Kidney (tissue), 14 donors: ENCODE results near the gene SLC17A9. TPM values are rescaled to one million over a fixed set of nuclear protein-coding genes. Genes with fewer than 3 reads are reported as not detected.

Experiments used
- DNase-seq, 5 donors: peaks; one replicate each; pipeline ENCODE4 v3.0.0-alpha.2; 2013 to 2020
- FAIRE-seq: peaks from 2 replicates; lab custom pipeline; 2012; peaks lifted over from hg19 to GRCh38; lab: Jason Lieb, UNC
- H3K27ac ChIP-seq, 2 donors: one replicate each; pipeline ENCODE4 v1.7.0; 2013; ENCODE audit warnings: low read depth in 2 of 2, low read length in 2 of 2, inconsistent platforms in 1 of 2
- H3K27me3 ChIP-seq: one replicate; pipeline ENCODE4 v1.7.1; 2013; ENCODE audit warnings: low read length, inconsistent platforms; ENCODE audit not compliant: control insufficient read depth, insufficient read depth
- H3K36me3 ChIP-seq, 3 donors: one replicate each; pipeline versions ENCODE4 v1.7.0 to v1.7.1; 2013; ENCODE audit warnings: low read length in 3 of 3, control low read depth in 1 of 3, inconsistent platforms in 1 of 3; ENCODE audit not compliant: insufficient read depth in 3 of 3, control insufficient read depth in 2 of 3
- H3K4me1 ChIP-seq, 3 donors: one replicate each; pipeline versions ENCODE4 v1.7.0 to v1.7.1; 2013; ENCODE audit warnings: low read length in 3 of 3, inconsistent platforms in 1 of 3, low read depth in 1 of 3; ENCODE audit not compliant: control insufficient read depth in 2 of 3, insufficient read depth in 2 of 3
- H3K4me3 ChIP-seq, 3 donors: one replicate each; pipeline versions ENCODE4 v1.7.0 to v1.8.1; 2013; ENCODE audit warnings: low read length in 3 of 3, control low read depth in 1 of 3, inconsistent platforms in 1 of 3
- H3K9ac ChIP-seq, 3 donors: one replicate each; pipeline versions ENCODE4 v1.7.0 to v1.7.1; 2013; ENCODE audit warnings: low read length in 3 of 3, control low read depth in 1 of 3, inconsistent platforms in 1 of 3
- H3K9me3 ChIP-seq, 3 donors: one replicate each; pipeline versions ENCODE4 v1.7.0 to v1.7.1; 2013; ENCODE audit warnings: low read length in 3 of 3, control low read depth in 1 of 3, inconsistent platforms in 1 of 3; ENCODE audit not compliant: control insufficient read depth in 2 of 3, insufficient read depth in 1 of 3
- CTCF ChIP-seq: IDR thresholded peaks from 3 replicates; pipeline ENCODE4 v1.5.1; 2012; ENCODE audit warnings: mild to moderate bottlenecking, moderate library complexity, borderline replicate concordance; ENCODE audit not compliant: insufficient read depth; ENCODE audit errors: extremely low read depth
- intact Hi-C: fragments of 100-400 bp; cut with DNase I; formaldehyde crosslinking; loops from one replicate; pipeline ENCODE4 v1.11.1; 2022
- polyA plus RNA-seq: library from polyadenylated mRNA; stranded (reverse); fragments of 350-450 nt; fragmentation: Illumina TruSeq; extraction: RNeasy Lipid Tissue Mini Kit (QIAGEN cat#74804); gene quantifications from one replicate; pipeline ENCODE4 v1.2.3, GENCODE V29; 2014; ENCODE audit warnings: low read depth, low replicate concordance; ENCODE audit not compliant: insufficient read depth
- total RNA-seq: library from RNA; stranded (reverse); fragmentation: NEBNext Ultra II Directional; extraction: Animal tissue kit (Norgen Biotek cat#: 25700); gene quantifications from one replicate; pipeline ENCODE4 v1.2.1, GENCODE V29; 2021
- donor health status: control.
- donor health status: control.
- donor health status: control.
- donor health status: control.
- donor health status: control.
- donor health status: DM: yes; HTN: yes; CAD: no.
- donor health status: Normal renal cell carcinoma (clear cell type).

SLC17A9 gene
- total and polyA plus RNA-seq, 2 donors from 2014 or later, result 2.0 to 9.5 TPM

GRCh38 chr20:63015147-63015661, 62.7 kb downstream of the SLC17A9 start:
- intact Hi-C loops, result no loop called here
- H3K4me1 ChIP-seq, result no peaks in the 10 kb centered on the region
- TF ChIP-seq CTCF, result no peak
- DNase-seq, result peak in 1 of 5 donors; percentile 54
- peaks cover 0 to 17% (median 0%) of the 10 kb centered on the region in 3 donors for H3K9me3 ChIP-seq
- no peak overlapping the region for H3K9ac ChIP-seq
- no peak for FAIRE-seq
- peaks cover 12% of the 10 kb centered on the region for H3K27me3 ChIP-seq
- H3K27ac ChIP-seq, result no peak overlapping the region
- H3K36me3 ChIP-seq, result no peaks in the 10 kb centered on the region
- no peak overlapping the region for H3K4me3 ChIP-seq

GRCh38 chr20:63015662-63016361, 63.3 kb downstream of the SLC17A9 start:
- peaks cover 9% of the 10 kb centered on the region for H3K27me3 ChIP-seq
- no peak overlapping the region for H3K9ac ChIP-seq
- no peaks in the 10 kb centered on the region for H3K36me3 ChIP-seq
- H3K4me1 ChIP-seq, result no peaks in the 10 kb centered on the region
- TF ChIP-seq CTCF, result no peak
- DNase-seq, result peak in 1 of 5 donors; percentile 50
- no peak overlapping the region for H3K4me3 ChIP-seq
- intact Hi-C loops, result no loop called here
- FAIRE-seq, result no peak
- H3K9me3 ChIP-seq, result peaks cover 0 to 17% (median 0%) of the 10 kb centered on the region in 3 donors
- no peak overlapping the region for H3K27ac ChIP-seq

GRCh38 chr20:63016514-63017075, 64.1 kb downstream of the SLC17A9 start:
- TF ChIP-seq CTCF, result no peak
- H3K4me3 ChIP-seq, result no peak overlapping the region
- no peaks in the 10 kb centered on the region for H3K4me1 ChIP-seq
- FAIRE-seq (no peak), DNase-seq (peak in 2 of 5 donors; percentile 37 to 51)
- no peak overlapping the region for H3K27ac ChIP-seq
- no peak overlapping the region for H3K9ac ChIP-seq
- peaks cover 4% of the 10 kb centered on the region for H3K27me3 ChIP-seq
- peaks cover 0 to 17% (median 0%) of the 10 kb centered on the region in 3 donors for H3K9me3 ChIP-seq
- intact Hi-C loops, result no loop called here
- no peaks in the 10 kb centered on the region for H3K36me3 ChIP-seq
